Stimulated activated CD8-positive, alpha-beta memory T cell treated with anti-CD3 and anti-CD28 coated beads, Interleukin-2, amount 100 ng/mL, for 1 hour (primary cell): ENCODE results near the gene ADISSP.

ENCODE experiments used
- DNase-seq, 2 donors: peaks; one replicate each; pipeline ENCODE4 v3.0.0-alpha.2; 2020; ENCODE audit warnings: low read depth in 2 of 2

The ADISSP gene

DNA sequence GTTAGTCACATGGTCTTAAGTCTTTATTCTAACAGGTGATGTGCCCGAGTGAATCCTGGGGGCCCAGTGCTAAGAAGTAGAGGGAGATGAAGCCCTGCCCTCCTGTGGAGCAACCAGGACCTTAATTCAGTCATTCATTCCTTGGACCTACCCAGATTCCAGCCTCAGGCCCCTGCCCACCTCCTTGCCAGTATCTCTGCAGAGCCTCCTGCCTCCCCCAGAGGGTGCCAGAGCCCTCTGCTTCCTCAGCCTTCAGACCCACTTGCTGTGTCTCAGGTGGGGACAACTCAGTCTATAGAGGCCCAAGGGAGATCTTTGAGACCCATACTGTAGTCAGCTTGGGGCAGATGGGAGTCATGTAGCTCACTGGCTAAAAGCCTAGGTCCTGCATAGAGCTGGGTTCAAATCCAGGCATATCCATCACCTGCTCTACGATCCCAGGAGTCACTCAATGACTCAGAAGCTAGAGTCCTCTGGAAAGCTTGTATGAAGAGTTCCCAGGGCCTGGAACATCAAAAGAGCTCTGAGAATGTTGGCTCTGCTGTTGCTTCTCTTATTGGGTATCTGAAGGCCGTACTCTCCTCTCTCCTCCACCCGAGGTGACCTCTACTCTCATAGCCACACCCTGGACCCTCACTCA, 51.2 kb downstream of the ADISSP start:
- no peak for DNase-seq

DNA sequence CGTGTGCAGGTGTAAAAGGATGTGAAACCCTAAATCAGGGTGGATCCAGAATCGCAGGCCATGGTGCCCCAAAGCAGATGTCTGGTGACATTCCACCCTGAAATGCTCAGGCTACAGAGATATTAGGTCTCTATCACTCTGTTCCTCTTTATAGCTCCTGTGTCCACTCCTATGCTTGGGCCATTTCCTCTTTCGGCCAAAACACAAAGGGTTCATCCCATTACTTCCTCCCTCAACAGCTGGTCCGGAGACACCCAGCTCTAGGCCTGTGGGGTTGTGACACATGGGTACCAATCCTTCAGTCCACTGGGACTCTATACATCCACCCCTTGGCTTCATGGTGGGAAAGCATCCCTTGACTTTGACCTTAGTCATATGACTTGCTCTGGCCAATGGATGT, 53.5 kb downstream of the ADISSP start:
- DNase-seq = no peak

DNA sequence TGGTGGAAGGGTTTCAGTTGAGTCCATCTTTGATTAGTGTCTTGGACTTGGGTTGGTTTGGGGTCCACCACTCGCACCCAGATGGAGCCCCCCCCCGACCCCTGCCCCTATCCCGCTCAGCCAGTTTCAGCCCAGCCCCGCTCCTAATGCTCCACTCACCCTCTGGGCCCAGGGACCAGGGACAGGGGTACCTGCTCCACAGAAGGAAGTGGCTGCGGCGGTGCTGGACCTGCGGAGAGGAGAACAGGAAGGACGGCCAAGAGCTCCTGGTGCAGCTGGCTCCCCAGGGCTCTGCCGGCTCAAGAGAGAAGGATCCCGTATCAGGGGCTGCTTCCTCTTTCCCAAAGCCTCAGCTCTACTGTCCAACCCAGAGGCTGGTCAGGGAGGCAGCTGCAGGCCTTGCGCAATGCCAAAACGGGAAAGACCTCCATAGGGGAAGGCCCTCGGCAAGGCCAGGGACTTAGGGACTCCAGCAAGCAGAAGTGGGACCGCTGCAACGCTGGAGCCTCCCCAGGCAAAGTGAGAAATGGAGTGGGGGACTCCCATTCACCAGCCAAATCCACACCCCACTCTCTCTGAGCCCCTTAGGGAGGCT, 55.2 kb downstream of the ADISSP start, which contains the start of gene SIGLEC1:
SIGLEC1 (minus strand) TSS at position 322 of the 595 bp plus-strand sequence. CDS start 5,472 bp downstream, outside the sequence.
- no peak for DNase-seq

DNA sequence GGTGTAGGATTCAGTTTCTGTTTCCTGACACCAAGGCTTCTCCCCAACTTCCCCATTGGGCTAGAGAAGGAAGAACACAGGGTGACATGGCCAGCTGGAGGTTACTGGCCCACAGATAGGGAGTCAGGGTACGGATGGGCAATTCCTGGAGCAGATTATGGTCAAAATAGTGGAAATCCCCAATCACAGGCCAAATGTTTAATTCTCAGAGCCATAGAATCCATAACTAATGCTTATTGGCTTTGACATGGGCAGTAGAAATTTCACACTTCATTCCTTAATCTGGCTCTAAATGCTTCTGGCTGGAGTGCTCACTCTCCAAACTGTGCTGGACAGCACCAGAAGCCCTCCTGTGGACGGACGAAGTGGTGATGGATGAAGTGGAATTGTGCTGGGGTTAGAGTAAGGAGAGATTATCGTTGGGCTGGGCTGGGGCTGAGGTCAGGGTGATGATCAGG, 56.0 kb downstream of the ADISSP start:
- DNase-seq = no peak

DNA sequence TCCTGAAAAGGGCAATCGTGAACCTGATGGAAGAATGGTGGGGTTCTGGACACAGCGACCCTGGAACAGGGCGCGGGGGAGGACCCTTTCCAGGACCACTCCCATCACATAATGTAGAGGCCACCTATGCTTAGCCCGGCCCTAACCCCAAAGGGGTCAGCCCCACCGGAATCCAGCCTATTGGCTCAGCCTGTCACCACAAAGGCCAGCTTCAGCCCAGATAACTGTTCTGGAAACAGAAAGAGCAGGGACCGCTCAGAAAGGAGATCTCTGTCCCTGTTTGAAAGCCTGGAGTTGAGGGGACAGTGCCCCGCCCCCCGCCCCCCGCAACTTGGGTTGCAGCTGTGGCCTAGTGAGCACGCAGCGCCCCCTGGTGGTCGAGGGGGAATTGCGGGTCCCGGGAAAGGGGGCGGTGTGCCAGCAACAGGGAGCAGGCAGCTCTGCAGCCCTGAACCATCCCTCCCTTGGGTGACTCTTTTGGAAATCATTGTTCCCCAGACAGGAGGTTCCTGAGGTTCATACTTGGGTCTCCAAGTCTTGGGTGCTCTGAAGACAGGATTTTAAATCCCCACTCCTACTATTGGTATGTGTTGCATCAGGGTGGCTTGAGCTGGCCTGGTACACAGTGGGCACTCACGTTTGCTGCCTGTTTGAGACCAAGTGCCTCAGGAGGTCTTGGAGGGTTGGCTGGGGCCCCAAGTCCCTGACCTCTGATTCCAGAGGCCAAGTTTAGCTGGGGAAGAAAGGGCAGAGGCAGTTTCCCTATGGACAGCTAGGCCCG, 56.7 kb downstream of the ADISSP start:
- DNase-seq = peak; percentile 47 to 55

DNA sequence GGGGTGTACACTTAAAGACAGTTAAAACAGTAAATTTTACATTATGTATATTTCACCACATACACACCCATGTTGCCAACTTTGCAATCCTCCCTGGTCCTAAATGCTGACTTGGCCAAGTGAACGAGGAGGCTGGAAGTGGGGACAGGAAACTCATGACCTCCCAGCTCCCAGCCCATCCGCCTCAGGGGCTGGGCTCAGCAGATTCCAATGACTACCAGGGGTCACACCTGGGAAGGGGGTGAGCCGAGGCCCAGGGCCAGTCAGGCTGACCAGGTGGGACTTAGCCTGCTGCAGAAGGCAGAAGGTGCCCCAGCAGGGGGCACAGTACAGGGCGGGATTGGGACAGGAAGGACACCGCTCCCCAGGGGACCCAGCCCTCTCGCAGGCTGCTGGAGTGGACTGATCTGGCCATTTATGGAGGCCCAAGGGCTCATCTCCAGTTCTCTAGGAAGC, 57.5 kb downstream of the ADISSP start:
- no peak for DNase-seq

DNA sequence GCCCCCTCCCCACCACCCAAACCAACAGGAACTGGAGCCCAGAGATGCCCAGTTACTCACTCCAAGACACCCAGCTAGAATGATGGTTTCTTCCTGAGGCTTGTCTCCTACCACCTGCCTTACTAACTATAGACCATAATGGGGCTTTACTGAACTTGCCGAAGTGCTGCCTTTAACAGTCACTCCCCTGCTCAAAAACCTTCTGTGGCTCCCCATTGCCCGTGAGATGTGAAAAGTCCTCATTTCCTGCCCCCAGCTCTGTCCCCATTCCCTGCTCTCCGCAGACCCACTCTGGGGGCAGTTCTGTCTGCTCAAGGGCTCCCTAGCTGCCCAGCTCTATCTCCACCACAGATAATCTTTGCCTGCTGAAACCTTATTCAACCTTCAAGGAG, 60.0 kb downstream of the ADISSP start:
- DNase-seq = no peak

DNA sequence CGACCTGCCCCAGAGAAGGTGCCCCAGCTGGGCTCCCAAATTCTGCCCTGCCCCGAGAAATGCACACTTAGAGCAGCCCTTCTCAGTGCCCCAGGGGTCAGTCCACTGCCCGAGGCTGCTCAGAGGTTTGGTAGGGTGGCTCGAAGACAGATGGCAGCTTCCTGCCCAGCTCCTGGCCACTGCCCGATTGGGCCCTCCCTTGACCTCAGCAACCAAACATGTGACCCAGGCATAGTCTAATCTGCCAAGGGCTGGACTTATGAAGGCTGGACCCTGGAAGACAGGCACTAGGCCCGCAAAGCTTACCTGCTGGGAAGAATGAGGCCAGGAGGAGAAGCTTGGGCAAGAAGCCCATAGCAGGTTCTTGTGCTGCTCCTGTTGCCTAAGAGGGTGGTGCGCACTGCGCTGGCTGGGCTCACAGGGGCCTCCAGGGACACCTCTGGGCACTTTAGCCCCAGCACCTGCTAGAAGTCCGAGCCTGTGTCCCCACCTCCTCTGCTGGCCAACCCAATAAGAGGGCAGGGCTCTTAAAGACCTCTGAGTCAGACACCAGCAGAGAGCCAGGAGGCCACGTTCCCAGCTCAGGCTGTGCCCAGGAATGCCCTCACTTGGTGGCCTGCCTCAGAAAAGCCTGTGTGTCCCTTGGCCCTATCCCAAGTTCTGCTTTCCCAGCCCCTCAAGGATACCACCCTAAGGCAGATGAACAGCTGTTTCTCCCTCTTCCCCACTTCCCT, 60.6 kb downstream of the ADISSP start:
- no peak for DNase-seq

DNA sequence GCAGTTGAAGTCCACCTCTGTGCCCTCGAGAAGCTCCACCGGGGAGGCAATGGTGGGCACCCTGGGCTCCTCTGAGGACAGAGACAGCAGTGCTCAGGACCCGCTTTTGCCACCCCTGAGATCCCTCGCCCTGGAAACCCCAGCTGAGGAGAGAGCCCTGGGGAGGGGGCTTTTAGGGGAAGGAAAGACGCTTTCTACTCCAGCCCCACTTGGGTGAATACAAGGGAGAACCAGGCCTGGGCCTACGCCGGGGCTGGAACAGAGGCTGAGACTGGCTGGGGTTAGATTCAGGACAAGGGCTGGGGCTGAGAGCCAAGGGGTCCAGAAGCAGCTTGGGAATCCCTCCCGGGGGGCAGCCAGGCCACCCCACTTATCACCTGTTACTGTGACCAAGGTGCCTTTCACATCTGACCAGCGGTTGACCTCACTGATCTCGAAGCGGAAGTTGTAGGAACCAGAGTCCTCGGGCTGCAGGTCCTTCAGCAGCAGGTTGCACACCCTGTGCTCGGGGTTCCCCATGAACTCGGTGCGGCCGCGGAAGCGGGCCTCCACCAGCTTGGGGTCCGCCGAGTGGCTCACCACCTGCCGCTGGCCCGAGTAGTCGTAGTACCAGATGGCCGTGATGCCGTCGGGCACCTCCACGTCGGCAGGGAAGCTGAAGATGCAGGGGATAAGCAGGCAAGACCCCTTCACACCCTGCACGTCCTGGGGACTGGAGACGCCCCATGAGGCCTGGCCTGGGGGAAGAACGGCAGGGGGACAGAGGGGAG, 61.4 kb downstream of the ADISSP start:
- DNase-seq = no peak

DNA sequence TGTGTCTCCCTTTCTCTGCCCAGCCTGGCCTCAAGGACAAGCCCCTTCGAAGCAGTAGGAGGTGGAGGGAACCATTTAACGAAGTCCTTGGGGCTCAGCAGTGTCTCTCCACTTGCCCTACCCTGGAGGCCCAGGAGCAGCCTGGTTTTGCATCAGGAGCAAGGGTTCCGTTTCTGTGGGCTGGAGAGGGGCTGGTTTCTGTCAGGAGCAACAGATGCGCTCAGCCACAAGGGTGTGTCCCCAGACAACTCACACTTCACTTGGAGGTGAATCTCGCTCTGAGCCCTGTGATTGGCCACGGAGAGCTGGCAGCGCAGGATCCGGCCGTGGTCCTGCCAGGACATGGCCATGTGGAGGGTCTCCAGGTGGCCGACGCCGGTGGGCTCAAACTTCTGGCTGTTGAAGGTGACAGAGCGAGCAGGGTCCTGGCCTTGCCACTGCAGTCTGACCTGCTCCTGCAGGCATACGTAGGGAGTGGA, 62.0 kb downstream of the ADISSP start:
- DNase-seq = no peak

DNA sequence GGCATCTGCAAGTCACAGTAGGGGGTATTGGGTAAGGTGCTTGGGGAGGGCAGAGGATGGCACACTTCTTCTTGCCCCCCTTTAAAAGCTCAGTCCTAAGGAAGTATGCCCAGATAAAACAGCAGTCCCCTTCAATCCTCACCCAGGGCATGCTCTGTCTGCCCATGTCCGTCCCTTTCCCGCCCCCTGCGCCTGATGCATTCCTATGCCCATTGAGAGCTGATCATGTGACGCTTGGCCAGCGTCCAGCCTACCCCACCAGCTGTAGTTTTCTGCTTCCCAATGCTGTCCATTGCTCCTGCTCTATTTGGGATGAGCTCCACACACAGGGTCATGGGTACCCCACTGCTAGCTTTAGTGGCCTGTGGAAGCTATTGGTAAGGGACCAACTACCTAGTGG, 63.5 kb downstream of the ADISSP start:
- no peak for DNase-seq
